G401.6 (cell line): ENCODE measurements around the gene TFDP1.

Experiments used
- FAIRE-seq: peaks from 2 replicates; lab custom pipeline; 2012; peaks lifted over from hg19 to GRCh38; lab: Jason Lieb, UNC

Gene TFDP1

GRCh38 chr13:113634279-113635047, 49.9 kb downstream of the TFDP1 start:
- FAIRE-seq, result no peak

- no peak for FAIRE-seq
Observed at GRCh38 chr13:113635048-113635420, 50.5 kb downstream of the TFDP1 start.

- no peak for FAIRE-seq
Observed at GRCh38 chr13:113635709-113636108, 51.2 kb downstream of the TFDP1 start.

GRCh38 chr13:113636266-113636963, 51.9 kb downstream of the TFDP1 start:
- no peak for FAIRE-seq

GRCh38 chr13:113637262-113638160, 53.0 kb downstream of the TFDP1 start:
- FAIRE-seq, result no peak

GRCh38 chr13:113638173-113638746, 53.7 kb downstream of the TFDP1 start:
- no peak for FAIRE-seq

- no peak for FAIRE-seq
Observed at GRCh38 chr13:113638806-113639205, 54.3 kb downstream of the TFDP1 start.

- no peak for FAIRE-seq
Observed at GRCh38 chr13:113639616-113640262, 55.2 kb downstream of the TFDP1 start.

GRCh38 chr13:113641426-113641825, 56.9 kb downstream of the TFDP1 start:
- FAIRE-seq, result no peak

- no peak for FAIRE-seq
Observed at GRCh38 chr13:113642563-113642962, 58.0 kb downstream of the TFDP1 start.

- FAIRE-seq, result no peak
Observed at GRCh38 chr13:113643593-113643992, 59.0 kb downstream of the TFDP1 start.

- no peak for FAIRE-seq
Observed at GRCh38 chr13:113644800-113645199, 60.2 kb downstream of the TFDP1 start.

- no peak for FAIRE-seq
Observed at GRCh38 chr13:113645329-113645728, 60.8 kb downstream of the TFDP1 start.

GRCh38 chr13:113646376-113646775, 61.8 kb downstream of the TFDP1 start:
- FAIRE-seq, result no peak

GRCh38 chr13:113646921-113647340, 62.4 kb downstream of the TFDP1 start:
- no peak for FAIRE-seq

- FAIRE-seq, result no peak
Observed at GRCh38 chr13:113647351-113648215, 63.0 kb downstream of the TFDP1 start.

GRCh38 chr13:113648216-113648610, 63.7 kb downstream of the TFDP1 start:
- FAIRE-seq, result no peak

GRCh38 chr13:113649212-113649611, 64.7 kb downstream of the TFDP1 start:
- FAIRE-seq, result no peak

- FAIRE-seq, result no peak
Observed at GRCh38 chr13:113650275-113650674, 65.7 kb downstream of the TFDP1 start.

- FAIRE-seq, result no peak
Observed at GRCh38 chr13:113650731-113651148, 66.2 kb downstream of the TFDP1 start.
